ENCODE measurements around the gene TACC3.

TACC3 gene

DNA sequence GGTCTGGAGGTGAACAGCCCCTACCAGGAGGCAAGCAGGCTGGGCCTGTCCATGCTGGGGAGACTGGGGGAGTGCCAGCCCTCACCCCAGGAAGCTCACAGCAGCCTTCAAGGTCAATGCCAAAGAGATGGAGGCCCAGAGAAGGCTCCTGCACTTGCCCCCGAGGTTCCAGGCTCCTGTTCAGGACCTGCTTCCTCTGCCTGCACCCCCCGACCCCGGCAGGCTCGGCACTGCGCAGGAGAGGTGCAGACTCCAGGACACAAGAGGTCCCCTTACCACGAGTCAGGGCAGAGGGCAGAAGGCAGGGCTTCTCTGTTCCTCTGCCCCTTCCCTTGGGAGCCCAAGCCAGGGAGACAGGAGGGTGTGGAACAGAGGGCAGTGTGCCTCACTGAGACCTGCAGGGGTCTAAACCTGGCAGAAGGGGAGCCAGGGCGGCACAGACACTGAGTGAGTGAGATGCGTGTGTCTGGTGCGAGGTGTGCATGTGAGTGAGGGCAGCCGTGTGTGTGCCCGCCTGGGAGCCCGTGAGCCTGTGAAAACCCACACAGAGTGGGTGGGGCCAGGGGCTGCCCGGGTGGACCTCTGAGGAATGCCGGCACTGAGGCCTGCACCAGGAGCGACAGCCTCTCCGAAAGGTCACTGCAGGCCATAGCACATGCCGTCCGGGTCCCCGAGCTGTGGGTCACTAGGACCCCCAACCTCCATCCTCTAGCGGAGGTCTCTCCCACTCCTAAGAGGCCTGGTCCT is 41.1 kb downstream of the TACC3 start:
- no peak for DNase-seq

GRCh38 chr4:1763070-1763549 is 41.8 kb downstream of the TACC3 start:
- no peak for DNase-seq

DNA sequence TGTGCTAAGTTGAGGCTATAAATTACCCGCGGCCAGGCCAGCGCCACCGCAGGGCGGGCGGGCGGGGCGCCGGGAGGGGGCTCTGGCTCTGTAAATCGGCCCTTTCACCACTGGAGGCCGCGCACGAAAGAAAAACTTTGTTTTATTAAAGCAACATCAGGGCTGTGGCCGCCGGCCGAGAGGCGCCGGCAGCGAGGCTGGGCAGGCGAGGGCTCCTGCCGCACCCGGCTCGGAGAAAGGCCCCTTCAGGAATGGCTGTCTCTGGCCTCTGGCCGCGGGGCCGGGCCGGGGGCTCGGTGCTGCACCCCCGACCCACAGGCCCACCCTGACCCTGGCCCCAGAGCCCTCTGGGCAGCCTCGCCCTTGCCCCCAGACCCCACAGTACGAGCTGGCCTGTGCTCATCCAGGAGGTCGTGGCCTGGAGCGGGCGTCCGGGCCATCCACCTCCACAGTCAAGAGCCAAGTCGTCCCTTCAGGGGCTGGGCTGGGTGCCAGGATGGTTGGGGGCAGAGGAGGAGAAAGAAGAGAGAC is 42.3 kb downstream of the TACC3 start:
- no peak for DNase-seq

GRCh38 chr4:1764670-1765069 is 43.3 kb downstream of the TACC3 start:
- DNase-seq: no peak

DNA sequence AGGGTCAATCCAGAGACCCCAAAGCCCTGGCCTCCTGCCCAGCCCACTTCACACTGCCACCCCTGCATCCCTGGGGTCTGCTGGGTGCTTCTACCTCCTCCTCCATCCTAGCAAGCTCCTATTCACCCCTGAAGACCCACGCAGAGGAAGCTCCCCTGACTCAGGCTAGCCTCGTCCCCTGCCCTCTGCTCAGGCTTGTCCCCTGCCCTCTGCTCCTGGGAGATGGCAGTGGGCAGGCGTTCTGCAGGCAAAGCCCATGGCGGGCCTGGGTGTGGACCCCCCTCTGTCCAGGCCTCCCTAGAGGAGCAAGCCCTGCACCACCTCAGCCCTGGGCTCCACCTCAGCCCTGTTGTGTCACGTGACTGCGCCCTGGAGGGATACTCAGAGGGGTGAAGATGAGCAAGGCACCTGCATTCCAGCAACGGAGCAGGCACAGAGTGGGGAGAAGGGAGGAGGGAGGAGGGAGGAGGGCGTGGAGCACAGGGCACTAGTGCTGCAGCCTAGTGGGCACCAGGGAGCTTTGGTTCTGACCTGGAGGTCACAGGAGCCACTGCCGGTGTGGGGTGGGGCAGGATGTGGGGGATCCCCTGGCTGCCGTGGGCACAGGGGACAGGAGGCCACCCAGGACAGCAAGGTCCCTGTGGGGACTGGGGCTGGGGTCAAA is 44.2 kb downstream of the TACC3 start:
- no peak for DNase-seq

DNA sequence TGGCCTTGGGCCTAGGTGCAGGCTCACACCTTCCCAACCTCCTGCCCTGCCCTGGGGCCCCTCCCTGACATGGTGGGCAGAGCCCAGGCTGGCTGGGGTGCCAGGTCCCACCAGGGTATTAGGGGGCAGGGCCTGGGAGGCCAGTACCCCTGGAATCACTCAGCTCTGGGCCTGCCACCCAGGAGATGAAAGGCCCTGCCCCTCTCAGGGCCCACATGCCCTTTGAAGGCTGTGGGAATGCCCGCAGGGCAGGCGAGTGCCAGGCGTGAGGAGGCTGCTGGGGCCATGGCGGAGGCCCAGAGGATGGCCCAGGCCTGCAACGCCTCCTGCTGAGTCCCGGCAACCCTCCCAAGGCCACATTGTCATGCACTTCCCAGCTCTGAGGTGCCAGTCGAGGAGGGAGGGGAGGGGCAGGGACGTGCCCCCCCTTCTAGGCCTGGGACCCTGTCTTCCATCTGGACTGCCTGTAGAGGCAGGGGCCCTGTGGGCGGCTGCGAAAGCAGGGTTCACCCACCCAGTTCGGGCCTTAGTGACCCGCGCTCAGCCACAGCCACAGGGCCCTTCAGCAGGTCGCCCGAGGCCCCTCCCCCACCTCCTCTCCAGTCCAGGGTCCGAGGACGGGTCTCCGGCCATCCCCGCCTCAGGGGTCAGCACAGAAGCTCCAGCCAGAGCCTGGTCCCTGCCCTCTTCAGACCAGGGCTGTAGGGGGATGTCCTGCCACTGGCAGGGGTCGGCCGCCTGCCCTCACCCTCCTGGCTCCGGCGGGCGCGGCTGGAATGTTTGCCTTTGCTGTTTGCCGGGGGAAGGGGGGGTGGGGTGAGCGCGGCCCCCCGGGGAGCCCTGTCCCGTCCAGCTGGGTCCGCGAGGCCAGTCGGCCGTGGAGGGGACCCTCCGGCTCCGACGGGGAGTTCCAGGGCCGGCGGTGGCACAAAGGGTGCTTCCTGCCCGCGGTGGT is 45.1 kb downstream of the TACC3 start:
- DNase-seq: no peak

GRCh38 chr4:1767061-1767769 is 45.9 kb downstream of the TACC3 start:
- no peak for DNase-seq

DNA sequence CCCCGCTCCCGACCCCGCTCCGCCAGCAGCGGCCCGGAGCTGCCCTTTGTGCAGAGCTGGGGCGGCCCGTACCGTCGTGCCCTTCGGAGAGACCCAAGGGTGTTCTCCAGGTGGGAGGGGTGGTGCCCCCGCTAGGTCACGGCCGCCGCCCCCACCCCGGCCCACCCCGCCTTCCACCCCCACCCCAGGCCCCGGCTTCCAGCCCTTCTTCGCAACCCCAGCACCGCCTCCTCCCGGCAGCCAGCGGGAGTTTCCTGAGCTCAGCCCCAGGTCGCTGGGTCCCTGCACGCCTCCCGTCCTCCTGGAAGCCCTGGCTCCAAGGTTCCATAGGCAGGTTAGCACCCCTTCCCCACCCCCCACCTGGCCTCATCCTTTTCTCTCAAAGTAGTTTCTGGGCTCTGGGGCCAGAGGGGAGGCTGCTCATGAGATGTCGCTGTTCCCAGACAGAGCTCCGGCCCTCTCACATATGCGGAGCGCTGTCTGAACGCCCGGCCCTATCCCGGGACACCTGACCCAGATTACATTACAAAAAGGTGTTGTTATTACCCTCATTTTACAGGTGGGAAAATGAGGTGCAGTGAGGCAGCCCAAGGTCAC is 46.5 kb downstream of the TACC3 start:
- DNase-seq: no peak

GRCh38 chr4:1768367-1769034 is 47.2 kb downstream of the TACC3 start:
- DNase-seq: no peak

GRCh38 chr4:1769692-1770091 is 48.4 kb downstream of the TACC3 start:
- DNase-seq: no peak

DNA sequence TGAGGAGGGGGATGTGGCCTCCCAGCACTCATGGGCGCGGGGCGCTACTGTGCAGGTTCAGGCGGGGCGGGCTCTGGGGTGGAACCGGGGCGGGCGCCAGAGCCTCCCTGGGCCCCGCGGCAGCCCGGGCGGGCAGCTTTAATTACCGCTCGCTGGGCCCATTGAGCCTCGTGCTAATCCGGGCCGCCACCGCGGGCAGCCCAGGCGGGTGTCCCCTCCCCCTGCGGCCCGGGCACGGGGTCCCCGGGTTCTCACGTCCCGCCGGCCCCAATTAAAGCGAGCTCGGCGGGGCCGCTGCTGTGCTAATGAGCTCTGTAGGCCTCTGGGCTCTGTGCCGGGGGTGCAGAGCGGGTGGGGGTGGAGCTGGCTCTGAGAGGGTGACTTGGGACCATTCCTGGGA is 48.9 kb downstream of the TACC3 start:
- DNase-seq: no peak

DNA sequence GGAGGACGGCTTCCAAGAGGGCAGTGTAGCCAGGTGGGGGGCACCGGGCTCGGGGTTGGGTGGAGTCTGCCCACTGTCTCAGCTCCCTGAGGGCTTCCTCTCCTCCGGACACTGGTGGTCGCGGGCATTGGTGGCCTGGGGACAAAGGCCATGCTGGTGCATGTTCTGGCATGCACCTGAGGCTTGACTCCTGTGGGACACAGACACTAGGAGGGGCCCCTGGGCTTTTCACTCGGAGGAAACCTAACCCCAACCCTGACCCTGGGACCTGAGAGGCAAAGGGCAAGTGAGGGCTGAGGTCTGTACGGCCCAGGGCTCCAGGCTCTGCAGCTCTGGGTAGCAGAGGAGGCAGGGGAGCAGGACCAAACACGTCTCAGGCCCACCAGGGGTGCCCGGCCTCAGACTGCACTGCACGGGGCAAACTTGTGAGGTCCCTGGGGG is 49.5 kb downstream of the TACC3 start:
- DNase-seq: no peak

- DNase-seq: no peak
Measured at GRCh38 chr4:1771555-1772305, 50.4 kb downstream of the TACC3 start.

- DNase-seq: peak; percentile 56
Measured at GRCh38 chr4:1772853-1773538, 51.7 kb downstream of the TACC3 start.

DNA sequence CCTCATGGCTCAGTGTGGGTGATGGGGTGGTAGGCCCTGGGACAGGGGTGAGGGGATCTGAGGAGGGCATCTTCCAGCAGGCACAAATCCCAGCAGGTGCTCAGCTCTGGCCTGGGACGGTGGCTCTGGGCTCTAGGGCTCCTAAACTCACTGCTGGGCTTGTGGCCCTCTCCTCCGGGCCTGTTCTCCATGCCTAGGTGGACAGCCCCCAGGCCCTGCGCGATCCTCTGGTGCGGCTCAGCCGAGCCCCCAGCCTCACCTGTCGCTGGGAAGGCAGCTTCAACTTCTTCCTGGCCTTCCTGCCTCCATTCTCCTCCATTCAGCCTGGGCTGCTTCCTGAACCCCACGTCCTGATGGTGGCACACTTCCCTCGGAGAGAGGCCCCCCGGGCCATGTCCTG is 52.4 kb downstream of the TACC3 start:
- no peak for DNase-seq

DNA sequence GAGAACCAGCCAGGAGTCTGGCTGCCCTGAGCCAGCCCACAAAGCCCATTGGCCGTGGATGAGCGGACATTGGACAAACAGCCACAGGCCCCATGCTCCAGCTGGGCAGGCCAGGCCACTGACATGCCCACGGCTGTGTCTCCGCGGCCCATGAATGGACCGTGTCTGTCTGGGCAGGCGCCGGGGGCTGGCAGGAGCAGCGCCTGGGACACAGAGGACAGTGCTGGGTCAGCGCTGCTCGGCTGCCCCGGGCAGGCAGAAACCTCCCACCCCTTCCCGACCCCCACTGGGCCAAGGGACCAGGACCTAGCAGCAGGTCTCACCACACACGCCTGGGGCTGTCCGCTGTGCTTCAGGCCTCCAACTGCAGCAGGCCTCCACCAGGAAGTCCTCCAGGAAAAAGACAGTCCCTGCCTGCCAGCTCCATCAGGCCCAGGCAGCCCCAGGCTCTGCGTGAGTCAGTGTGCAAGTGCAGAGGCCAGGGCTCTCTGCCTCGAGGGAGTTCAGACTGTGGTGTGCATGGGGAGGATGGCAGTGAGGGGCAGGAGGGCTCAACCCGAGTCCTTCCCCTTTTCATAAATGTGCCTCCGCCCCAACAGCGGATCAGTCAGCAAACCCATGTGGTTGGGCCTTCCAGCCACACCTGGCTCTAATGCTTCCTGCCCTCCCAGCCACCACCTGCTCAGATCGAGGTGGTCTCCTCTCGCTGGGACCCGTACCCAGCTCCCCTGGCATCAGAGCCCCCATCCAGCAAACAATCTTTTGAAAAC is 54.6 kb downstream of the TACC3 start:
- DNase-seq: no peak

GRCh38 chr4:1776521-1777161 is 55.3 kb downstream of the TACC3 start:
- DNase-seq: no peak

GRCh38 chr4:1777822-1778641 is 56.7 kb downstream of the TACC3 start:
- DNase-seq: no peak

Data from NCI-H2029 (cell line).